HG02678 (cell line): ENCODE results near the gene PDLIM4.

ENCODE experiments used
- ATAC-seq: cut with Tn5 transposase; IDR thresholded peaks from one replicate; pipeline ENCODE4 v1.9.1; 2021; ENCODE audit warnings: mild to moderate bottlenecking, moderate library complexity; ENCODE audit not compliant: unreplicated experiment

PDLIM4 gene

GRCh38 chr5:132251220-132251725 lies 6.2 kb upstream of the PDLIM4 start:
- ATAC-seq, result no peak

GRCh38 chr5:132253008-132253441 lies 4.5 kb upstream of the PDLIM4 start:
- ATAC-seq, result no peak

- ATAC-seq, result no peak
Observed at GRCh38 chr5:132253452-132254320, 3.8 kb upstream of the PDLIM4 start.

GRCh38 chr5:132254321-132254977 lies 3.0 kb upstream of the PDLIM4 start:
- ATAC-seq, result no peak

- no peak for ATAC-seq
Observed at GRCh38 chr5:132256086-132256782, 1.3 kb upstream of the PDLIM4 start.

- ATAC-seq, result no peak
Observed at GRCh38 chr5:132256783-132257130, 739 bp upstream of the PDLIM4 start.

GRCh38 chr5:132258102-132259068 lies 889 bp downstream of the PDLIM4 start:
- ATAC-seq, result no peak

GRCh38 chr5:132259069-132259851 lies 1.8 kb downstream of the PDLIM4 start:
- no peak for ATAC-seq

GRCh38 chr5:132260051-132260450 lies 2.6 kb downstream of the PDLIM4 start:
- no peak for ATAC-seq

- ATAC-seq, result peak; percentile 54
Observed at GRCh38 chr5:132260714-132261551, 3.4 kb downstream of the PDLIM4 start.

- ATAC-seq, result no peak
Observed at GRCh38 chr5:132261881-132262845, 4.7 kb downstream of the PDLIM4 start.

- ATAC-seq, result no peak
Observed at GRCh38 chr5:132262882-132263547, 5.5 kb downstream of the PDLIM4 start.

- ATAC-seq, result no peak
Observed at GRCh38 chr5:132263548-132264261, 6.2 kb downstream of the PDLIM4 start.

GRCh38 chr5:132264546-132265335 lies 7.2 kb downstream of the PDLIM4 start:
- no peak for ATAC-seq

- ATAC-seq, result no peak
Observed at GRCh38 chr5:132265336-132266030, 8.0 kb downstream of the PDLIM4 start.
